UCSD-AML1 (cell line): Measurements from ENCODE around the gene AQP1.

Source experiments
- DNase-seq: peaks from one replicate; lab custom pipeline; 2025; ENCODE audit not compliant: unreplicated experiment; lab: John Stamatoyannopoulos, UW

Gene AQP1

DNA sequence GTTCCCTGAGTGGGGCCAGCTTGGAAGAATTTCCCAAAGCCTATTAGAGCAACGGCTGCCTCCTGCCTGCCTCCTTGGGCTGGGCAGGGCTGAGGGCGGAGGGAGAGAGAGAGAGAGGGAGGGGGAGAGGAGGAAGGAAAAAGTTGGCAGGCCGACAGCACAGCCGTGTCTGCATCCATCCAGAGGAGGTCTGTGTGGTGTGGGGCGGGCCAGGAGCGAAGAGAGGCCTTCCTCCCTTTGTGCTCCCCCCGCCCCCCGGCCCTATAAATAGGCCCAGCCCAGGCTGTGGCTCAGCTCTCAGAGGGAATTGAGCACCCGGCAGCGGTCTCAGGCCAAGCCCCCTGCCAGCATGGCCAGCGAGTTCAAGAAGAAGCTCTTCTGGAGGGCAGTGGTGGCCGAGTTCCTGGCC lies at the start of gene AQP1:
TSS of gene AQP1 (plus strand) at position 293 of the 409 bp plus-strand sequence. CDS start at position 350, 57 bp downstream.
- no peak for DNase-seq

DNA sequence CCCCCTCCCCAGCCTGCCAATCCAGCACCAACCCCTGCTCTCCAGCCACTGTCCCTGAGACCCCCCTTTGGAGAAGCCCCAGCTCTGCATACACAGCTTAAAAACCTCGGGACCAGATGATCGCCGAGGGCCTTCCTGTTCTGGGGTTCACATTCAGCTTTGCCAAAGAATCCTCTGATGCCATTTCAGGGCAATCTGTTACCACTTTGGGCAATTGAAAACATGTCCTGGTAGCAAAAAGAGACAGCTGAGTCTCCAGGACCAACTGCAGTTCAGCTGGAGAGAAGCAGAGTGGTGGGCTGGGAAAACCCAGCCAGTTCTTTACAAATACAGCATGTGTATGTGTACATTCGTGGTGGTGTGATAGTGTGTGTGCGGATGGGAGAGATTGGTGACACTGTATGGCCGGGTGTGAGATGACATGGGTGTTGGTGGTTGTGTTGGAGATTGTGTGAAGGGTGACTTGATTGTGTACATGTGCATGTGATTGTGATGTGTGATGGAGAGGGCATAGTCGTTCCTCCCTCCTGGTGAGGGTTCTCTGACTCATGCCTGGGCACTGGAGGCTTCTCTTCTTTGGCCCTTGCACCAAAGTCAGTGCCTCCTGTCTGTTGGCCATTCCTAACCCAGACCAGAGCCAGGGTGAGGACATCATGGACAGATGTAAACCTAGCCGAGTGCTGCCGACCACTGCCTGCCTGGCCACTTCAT lies 48.5 kb upstream of the AQP1 start:
- DNase-seq: no peak

GRCh38 chr7:30863706-30864035 lies 48.0 kb upstream of the AQP1 start:
- DNase-seq: no peak

GRCh38 chr7:30864101-30864500 lies 47.6 kb upstream of the AQP1 start:
- no peak for DNase-seq

GRCh38 chr7:30865076-30865475 lies 46.6 kb upstream of the AQP1 start:
- no peak for DNase-seq

DNA sequence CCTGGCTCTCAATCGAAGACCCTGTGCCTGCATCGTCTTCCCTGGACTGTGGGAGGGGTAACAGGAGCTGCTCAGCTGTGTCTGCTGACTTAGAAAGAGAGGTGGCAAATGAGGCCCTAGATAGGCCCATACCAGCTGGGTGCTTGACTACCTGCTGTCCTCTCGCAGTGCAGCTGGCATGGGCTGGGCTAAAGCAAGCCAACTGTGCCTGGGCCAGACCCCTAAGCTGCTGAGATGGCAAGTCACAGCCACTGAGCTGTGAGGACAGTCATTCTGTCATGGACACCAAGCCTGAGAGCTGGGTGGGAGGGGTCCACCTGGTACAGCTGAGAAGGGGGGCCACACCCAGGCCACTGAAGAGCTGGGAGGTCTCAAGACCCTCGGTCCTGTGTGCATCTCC lies 45.8 kb upstream of the AQP1 start:
- no peak for DNase-seq

- DNase-seq: no peak
Measured at GRCh38 chr7:30866939-30867338, 44.7 kb upstream of the AQP1 start.

DNA sequence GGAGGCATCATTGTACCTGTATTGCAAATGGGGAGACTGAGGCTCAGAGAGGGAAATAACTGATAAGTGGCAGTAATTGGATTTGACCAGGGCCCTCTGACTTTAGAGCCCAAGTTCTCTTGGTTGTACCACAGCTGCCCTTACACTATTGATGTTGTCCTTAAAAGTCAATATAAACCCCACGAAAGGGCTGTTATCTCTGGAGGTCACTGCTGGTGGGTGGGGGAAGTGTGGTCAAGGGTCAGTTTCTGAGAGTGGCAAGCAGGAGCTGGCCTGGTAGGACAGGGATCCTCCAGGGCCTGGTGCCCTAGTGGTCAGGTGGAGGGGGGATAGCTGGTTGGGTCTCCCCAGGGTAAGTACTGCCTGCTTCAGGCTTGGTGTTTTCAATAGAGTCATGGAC lies 44.2 kb upstream of the AQP1 start:
- no peak for DNase-seq

DNA sequence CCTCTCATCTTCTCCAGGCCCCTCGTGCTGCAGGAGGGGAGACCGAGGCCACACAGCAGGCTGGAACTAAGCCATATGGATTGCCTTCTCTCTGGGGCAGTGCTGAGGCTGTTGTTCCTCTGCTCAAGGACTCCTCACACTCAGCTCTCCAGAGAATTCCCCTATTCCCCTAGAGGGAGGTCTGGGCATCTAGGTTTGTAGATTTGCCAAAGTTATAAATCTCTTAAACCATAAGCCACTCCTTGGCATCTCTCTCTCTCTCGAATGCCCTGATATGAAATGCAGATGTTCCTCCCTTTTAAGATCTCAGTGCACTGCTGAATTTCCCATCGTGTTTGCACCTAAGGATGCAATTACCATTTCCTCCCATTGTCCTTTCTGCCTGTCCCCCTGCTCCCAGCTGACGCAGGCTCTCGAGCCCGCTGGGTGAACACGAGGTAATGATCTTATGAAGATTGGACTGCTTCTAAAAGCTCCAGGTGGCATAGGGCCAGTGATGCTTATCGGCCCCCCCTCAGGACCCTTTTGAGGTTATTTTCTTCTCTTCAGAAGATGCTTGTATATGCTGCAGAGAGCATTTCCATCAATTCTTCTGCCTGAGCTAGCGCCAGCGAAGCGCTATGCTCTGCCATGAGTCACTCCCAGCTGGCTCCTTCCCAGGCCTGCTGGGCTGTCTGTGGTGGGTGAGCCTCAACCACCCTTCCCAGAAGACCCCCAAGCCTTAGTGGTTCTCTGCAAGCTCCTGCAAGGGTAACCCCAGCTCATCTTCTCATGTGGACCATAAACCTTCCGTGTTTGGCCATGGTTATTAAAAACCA lies 41.6 kb upstream of the AQP1 start:
- DNase-seq: no peak

DNA sequence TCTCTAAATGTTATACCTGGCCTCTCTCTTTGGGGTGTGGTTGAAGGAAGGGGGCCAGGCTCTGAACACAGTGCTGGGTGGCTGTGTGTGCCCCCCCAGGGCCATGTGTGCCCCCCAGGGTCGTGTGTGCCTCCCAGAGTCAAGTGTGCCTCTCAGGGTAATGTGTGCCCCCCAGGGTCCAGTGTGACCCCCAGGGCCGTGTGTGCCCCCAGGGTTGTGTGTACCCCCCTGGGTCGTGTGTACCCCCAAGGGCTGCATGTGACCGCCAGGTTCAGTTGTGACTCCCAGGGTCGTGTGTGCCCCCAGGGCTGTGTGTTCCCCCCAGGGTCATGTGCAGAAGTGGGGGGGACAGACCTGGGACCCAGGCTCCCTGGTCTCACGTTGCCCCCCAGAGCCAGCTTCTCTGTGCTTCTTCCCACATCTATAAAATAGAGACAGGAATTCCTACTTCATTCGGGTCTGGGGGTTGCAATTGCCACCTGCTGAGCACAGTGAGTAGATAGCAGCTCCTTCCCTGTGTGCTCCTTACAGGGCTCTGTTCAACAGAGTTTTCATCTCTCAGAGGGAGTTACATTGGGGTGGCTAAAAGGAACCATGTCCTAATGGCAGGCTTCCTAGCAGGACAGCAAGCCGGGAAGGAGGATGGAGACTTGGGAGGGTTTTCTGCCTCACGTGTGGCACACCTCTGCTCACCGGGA lies 40.7 kb upstream of the AQP1 start:
- no peak for DNase-seq

GRCh38 chr7:30871655-30872054 lies 40.0 kb upstream of the AQP1 start:
- DNase-seq: no peak

GRCh38 chr7:30873207-30873606 lies 38.4 kb upstream of the AQP1 start:
- DNase-seq: no peak

DNA sequence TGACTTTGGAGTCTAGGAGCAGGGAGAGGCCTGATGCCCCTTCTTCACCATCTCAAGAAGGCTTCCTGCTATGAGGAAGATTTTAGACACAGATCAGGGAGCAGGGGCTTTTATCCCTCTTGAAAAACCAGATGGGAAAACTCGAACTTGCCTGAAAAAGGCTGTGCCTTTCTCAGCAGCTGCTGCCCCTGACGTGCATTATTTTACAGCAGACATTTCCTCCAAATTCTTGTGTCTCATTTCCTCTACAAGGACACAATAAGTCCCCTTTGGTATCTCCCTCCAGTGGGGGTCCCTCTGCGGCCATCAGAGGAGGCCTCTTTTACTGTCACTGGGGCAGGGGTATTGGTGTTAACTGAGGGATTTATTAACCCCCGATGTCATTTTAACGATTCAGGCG lies 38.0 kb upstream of the AQP1 start:
- no peak for DNase-seq

DNA sequence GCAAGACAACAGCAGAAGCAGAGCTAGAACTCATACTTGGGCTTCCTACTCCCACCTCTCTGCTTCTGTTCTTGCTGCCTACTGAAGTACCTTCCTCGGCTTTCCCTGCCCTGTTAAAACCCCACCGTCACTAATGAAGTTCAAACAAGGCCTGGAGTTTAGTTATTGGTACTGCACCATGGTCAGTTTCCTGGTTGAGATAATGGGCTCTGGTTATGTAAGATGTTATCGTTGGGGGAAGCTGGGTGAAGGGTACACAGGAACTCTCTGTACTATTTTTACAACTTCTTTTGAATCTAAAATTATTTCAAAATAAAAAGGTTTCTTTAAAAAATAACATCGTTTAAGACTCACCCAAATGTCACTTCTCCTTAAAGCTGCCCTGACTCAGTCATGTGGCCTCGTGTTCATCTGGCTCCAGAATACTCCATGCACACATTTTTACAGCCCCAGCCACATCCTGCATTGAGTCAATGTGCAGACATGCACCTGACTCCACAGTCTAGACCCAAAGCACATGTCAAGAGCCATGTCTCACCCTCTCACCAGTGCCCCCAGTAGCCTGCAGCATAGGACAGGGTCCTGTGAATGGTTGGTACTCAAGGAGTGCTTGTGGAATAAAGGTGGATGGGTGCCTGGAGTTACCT lies 36.9 kb upstream of the AQP1 start:
- no peak for DNase-seq

GRCh38 chr7:30877015-30877769 lies 34.5 kb upstream of the AQP1 start:
- DNase-seq: no peak

- DNase-seq: no peak
Measured at GRCh38 chr7:30877993-30878392, 33.7 kb upstream of the AQP1 start.

DNA sequence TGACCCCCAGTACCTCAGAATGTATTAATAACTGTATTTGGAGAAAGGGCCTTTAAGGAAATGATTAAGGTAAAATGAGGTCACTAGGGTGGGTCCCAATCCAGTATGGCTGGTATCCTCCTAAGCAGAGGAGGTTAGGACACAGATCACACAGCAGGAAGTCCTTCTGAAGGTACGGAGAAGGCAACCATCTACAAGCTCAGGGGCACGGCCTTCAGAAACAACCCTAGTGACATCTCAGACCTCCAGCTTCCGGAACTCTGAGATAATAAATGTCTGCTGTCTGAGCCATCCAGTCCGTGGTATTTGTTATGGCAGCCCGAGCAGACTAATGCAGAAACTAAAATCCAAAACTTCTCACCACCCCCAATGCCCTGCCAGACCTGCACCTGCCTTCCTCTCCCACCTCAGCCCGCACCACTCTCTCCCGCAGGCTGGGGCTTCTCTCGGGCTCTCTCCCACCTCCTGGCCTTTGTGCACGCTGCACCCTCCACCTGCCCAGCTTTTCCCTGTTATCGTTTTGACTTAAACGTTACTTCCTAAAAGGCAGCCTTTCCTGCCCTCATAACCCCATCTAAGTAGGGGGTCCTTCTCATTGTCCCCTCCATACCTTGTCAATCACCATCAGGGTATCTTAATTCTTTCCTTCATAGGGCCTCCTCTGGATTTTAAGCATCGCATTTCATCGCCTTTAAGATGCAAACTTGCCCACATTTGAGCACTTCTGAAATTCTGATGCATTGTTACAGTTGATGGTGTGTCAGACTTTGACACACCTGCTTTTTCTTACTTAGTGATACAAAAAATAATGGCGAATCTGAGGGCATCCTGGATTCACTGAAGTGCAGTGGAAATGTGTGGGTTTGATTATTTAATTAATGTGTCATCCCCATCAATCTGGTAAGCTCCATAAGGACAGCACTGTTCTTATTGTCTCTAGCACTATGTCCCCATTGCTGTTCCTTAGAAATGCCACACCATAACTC lies 32.2 kb upstream of the AQP1 start:
- DNase-seq: no peak

DNA sequence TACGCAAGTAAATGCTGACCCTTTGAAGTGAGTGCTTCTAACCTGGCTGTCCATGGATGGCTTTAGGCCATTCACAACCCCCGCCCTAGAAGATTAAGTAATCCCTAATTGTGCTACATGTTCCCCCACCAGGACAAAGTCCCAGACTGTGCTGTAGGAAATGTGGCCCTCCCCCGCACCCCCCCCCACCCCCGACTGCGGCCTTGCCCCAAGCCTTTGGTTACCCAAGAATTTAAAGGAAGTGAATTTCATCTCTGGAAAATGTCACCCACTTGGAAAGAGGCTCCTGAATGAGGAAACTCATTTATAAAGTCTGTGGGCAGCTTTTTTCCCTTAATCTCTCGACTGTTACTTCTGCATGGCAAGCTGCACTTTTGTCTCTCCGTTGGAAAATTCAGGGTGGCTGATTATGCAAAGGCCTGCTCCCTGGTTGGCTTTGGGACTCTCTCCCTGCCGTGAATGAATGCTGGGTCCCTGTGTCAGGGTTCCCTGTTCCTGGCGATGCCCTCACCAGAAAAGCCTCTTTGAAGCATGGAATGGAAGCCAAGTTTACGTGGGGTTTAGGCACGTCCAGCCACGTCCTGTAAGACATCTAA lies 31.4 kb upstream of the AQP1 start:
- DNase-seq: no peak

DNA sequence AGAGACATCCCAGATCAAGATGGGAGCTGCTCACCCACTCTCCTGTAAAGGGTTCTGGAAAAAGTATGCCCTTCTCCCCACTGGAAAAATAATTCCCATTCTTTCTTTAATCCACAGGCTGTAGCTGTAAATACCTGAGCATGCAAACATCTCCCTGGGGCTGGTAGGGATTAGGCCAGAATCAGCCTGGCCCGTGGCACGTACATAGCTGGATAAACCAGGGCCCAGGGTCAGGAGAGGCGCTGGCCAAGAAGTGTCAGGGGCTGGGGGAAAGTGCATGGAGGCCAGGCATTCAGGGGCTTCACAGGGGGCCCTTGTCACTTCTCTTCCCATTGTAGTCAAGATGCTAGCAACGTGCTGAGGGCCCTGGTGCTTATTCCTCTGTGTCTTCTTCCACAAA lies 30.7 kb upstream of the AQP1 start:
- DNase-seq: no peak
